Suprapubic skin (tissue), 4 donors: ENCODE data around the gene SLITRK6. TPM values are rescaled to one million over a fixed set of nuclear protein-coding genes. Genes with fewer than 3 reads are reported as not detected.
"Not testable (repeated sequence)": the region's sequence is repeated elsewhere in the genome, so short reads cannot be mapped to it uniquely, and the experiment has no call there.

Source experiments
- DNase-seq, 2 donors: peaks; one replicate each; pipeline ENCODE4 v3.0.0-alpha.2; 2019; ENCODE audit warnings: low spot score in 2 of 2
- H3K27ac ChIP-seq: fragments of 200-600 bp; sonication (generic); one replicate; pipeline ENCODE4 v1.5.1; 2019
- H3K27me3 ChIP-seq: fragments of 200-600 bp; sonication (generic); one replicate; pipeline ENCODE4 v1.5.1; 2019
- H3K36me3 ChIP-seq: fragments of 200-600 bp; sonication (generic); one replicate; pipeline ENCODE4 v1.5.1; 2019
- H3K4me1 ChIP-seq: fragments of 200-600 bp; sonication (generic); one replicate; pipeline ENCODE4 v1.5.1; 2019
- H3K4me3 ChIP-seq: fragments of 200-600 bp; sonication (generic); one replicate; pipeline ENCODE4 v1.5.1; 2019; ENCODE audit warnings: mild to moderate bottlenecking
- H3K9me3 ChIP-seq: fragments of 200-600 bp; sonication (generic); one replicate; pipeline ENCODE4 v1.5.1; 2019
- CTCF ChIP-seq, 2 donors: fragments of 200-600 bp in 1 of 2; fragments of 450-650 bp in 1 of 2; sonication (generic) in 1 of 2; IDR thresholded peaks; one replicate each; pipeline ENCODE4 v1.5.1; 2016 to 2019; ENCODE audit warnings: antibody characterized with exemption in 2 of 2, mild to moderate bottlenecking in 1 of 2, moderate library complexity in 1 of 2
- EP300 ChIP-seq: sonication (generic); formaldehyde crosslinking; IDR thresholded peaks from one replicate; pipeline ENCODE4 v1.6.1; 2017; ENCODE audit warnings: antibody characterized with exemption
- POLR2A ChIP-seq, 2 donors: fragments of 450-650 bp; IDR thresholded peaks; one replicate each; pipeline ENCODE4 v1.6.1; 2017; ENCODE audit warnings: antibody characterized with exemption in 2 of 2, mild to moderate bottlenecking in 2 of 2, moderate library complexity in 2 of 2
- POLR2AphosphoS5 ChIP-seq, 3 donors: sonication (generic); formaldehyde crosslinking; IDR thresholded peaks; one replicate each; pipeline ENCODE4 v1.6.1; 2017; ENCODE audit warnings: antibody characterized with exemption in 3 of 3
- WGBS: methylation state at CpG from one replicate; pipeline ENCODE4 v1.1.5; 2018; 5-methylcytosine and 5-hydroxymethylcytosine counted together
- total RNA-seq, 4 donors: library from RNA; depleted of rRNA; stranded (reverse); fragments of >200 nt; gene quantifications; one replicate each; pipeline ENCODE4 v1.1.0, GENCODE V29; 2016

Gene SLITRK6
- total RNA-seq, 4 donors from 2014 or later = 5.1 to 14.6 (median 12.7) TPM

GRCh38 chr13:85772367-85772766 lies 26.9 kb downstream of the SLITRK6 start:
- no peaks in the 10 kb centered on the region for H3K4me1 ChIP-seq
- TF ChIP-seq POLR2A (IDR thresholded peaks at IDR 0.05) = no peak
- no peak overlapping the region for H3K27ac ChIP-seq
- H3K27me3 ChIP-seq = no peaks in the 10 kb centered on the region
- no peaks in the 10 kb centered on the region for H3K9me3 ChIP-seq
- no peak overlapping the region for H3K4me3 ChIP-seq
- no peak for DNase-seq
- 82% methylated on average over 3 of the region's 3 CpGs for whole genome bisulfite sequencing
- no peaks in the 10 kb centered on the region for H3K36me3 ChIP-seq

- no peaks in the 10 kb centered on the region for H3K9me3 ChIP-seq
- no peak overlapping the region for H3K4me3 ChIP-seq
- no peak for DNase-seq
- H3K27me3 ChIP-seq = no peaks in the 10 kb centered on the region
- TF ChIP-seq CTCF (IDR thresholded peaks at IDR 0.05) (no peak), POLR2AphosphoS5 (IDR thresholded peaks at IDR 0.05) (no peak), POLR2A (IDR thresholded peaks at IDR 0.05) (no peak), EP300 (no peak)
- no peaks in the 10 kb centered on the region for H3K36me3 ChIP-seq
- 41% methylated on average over 1 of the region's 1 CpG for WGBS
- H3K4me1 ChIP-seq = no peaks in the 10 kb centered on the region
- no peak overlapping the region for H3K27ac ChIP-seq
Observed at GRCh38 chr13:85771856-85772255, 27.4 kb downstream of the SLITRK6 start.

- Histone ChIP-seq H3K4me3 (no peak overlapping the region), H3K4me1 (no peaks in the 10 kb centered on the region), H3K36me3 (no peaks in the 10 kb centered on the region), H3K27me3 (no peaks in the 10 kb centered on the region), H3K27ac (no peak overlapping the region), H3K9me3 (no peaks in the 10 kb centered on the region)
- DNase-seq = no peak
- no peak for TF ChIP-seq POLR2A (IDR thresholded peaks at IDR 0.05)
- no peak for TF ChIP-seq CTCF (IDR thresholded peaks at IDR 0.05)
- TF ChIP-seq EP300 = no peak
- no peak for TF ChIP-seq POLR2AphosphoS5 (IDR thresholded peaks at IDR 0.05)
Observed at GRCh38 chr13:85768946-85769345, 30.3 kb downstream of the SLITRK6 start.

GRCh38 chr13:85755123-85755522 lies 44.1 kb downstream of the SLITRK6 start:
- no peak for DNase-seq
- Histone ChIP-seq H3K36me3 (no peaks in the 10 kb centered on the region), H3K4me1 (no peaks in the 10 kb centered on the region), H3K9me3 (no peaks in the 10 kb centered on the region), H3K27ac (no peak overlapping the region), H3K27me3 (no peaks in the 10 kb centered on the region), H3K4me3 (no peak overlapping the region)
- TF ChIP-seq CTCF (IDR thresholded peaks at IDR 0.05) (no peak), EP300 (no peak), POLR2A (IDR thresholded peaks at IDR 0.05) (no peak), POLR2AphosphoS5 (IDR thresholded peaks at IDR 0.05) (no peak)
- WGBS = 80% methylated on average over 2 of the region's 2 CpGs

- WGBS = 87% methylated on average over 11 of the region's 11 CpGs
- H3K27me3 ChIP-seq, H3K9me3 ChIP-seq, H3K4me1 ChIP-seq, H3K4me3 ChIP-seq, H3K36me3 ChIP-seq, DNase-seq, H3K27ac ChIP-seq: not testable (repeated sequence)
Observed at GRCh38 chr13:85743201-85743770, 55.9 kb downstream of the SLITRK6 start.
